Large intestine (tissue), 3 donors: Measurements from ENCODE around the gene WDR7. TPM values are rescaled to one million over a fixed set of nuclear protein-coding genes. Genes with fewer than 3 reads are reported as not detected.

Experiments
- DNase-seq, 2 donors: peaks; one replicate each; pipeline versions ENCODE4 v3.0.0 to v3.0.0-alpha.2; 2013
- H3K27ac ChIP-seq: one replicate; pipeline ENCODE4 v1.5.1; 2013; ENCODE audit warnings: low read length
- H3K27me3 ChIP-seq: 2 replicates; pipeline ENCODE4 v1.6.1; 2013; ENCODE audit warnings: low read length; ENCODE audit not compliant: control insufficient read depth, insufficient read depth
- H3K36me3 ChIP-seq: 2 replicates; pipeline ENCODE4 v1.6.1; 2013; ENCODE audit warnings: low read length; ENCODE audit not compliant: control insufficient read depth, insufficient read depth
- H3K4me1 ChIP-seq: one replicate; pipeline ENCODE4 v1.6.1; 2013; ENCODE audit warnings: low read length; ENCODE audit not compliant: control insufficient read depth, insufficient read depth
- H3K4me3 ChIP-seq: one replicate; pipeline ENCODE4 v1.5.1; 2013; ENCODE audit warnings: low read length
- H3K9me3 ChIP-seq: one replicate; pipeline ENCODE4 v1.6.1; 2013; ENCODE audit warnings: mild to moderate bottlenecking, low read depth, low read length, moderate library complexity; ENCODE audit not compliant: control insufficient read depth
- WGBS: methylation state at CpG from one replicate; pipeline ENCODE4 v1.1.5; 2013; ENCODE audit warnings: low lambda C conversion rate; ENCODE audit not compliant: insufficient coverage; 5-methylcytosine and 5-hydroxymethylcytosine counted together
- polyA plus RNA-seq: library from polyadenylated mRNA; unstranded; fragments of 120-200 nt; gene quantifications from one replicate; pipeline ENCODE4 v1.2.1, GENCODE V29; 2013

The WDR7 gene
- polyA plus RNA-seq, 1 donor = 9.0 TPM

DNA sequence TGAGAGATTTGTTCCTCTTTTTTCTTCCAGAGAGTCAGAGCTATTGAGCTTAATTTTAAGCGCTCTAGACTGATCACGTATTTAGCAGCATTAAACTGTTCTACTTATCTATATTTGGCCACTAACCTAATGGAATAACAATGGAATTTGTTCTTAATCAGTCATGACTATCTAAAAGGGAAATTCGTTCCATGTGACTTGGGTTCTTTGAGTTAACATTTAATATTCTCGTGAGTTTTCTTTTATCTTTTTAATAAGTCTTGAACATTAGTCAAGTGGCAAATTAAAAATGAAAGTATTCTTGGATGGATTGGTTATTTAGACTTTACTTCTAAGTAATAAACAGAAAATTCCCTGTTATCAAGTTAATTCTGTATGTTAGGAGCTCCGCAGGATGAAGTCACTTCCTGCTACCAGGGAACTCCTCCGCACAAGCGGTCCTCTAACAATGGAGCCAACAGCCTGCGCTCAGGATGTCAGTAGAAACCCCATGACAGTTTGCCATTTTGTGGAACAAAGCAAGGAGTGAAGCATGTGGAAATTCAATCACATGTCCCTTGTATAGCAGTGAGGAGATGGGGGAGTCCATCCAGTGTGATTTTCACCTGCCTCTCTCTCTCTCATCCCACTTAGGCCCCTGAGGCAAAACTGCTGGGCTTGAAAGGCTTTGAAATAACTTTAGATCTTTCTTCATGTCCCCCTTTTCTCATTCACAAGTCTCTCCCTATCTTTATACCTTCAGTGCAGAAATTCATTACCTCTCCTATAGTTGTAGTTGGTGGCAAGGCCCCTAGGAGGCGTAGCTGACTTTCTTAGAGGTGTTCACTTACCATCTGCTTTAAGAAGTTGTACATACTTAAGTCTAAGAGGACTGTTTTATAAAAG lies 138.1 kb downstream of the WDR7 start:
- H3K4me3 ChIP-seq = no peak overlapping the region
- no peak overlapping the region for H3K27ac ChIP-seq
- no peaks in the 10 kb centered on the region for H3K4me1 ChIP-seq
- peak; percentile 3 to 11 for DNase-seq
- peaks cover 1% of the 10 kb centered on the region for H3K36me3 ChIP-seq
- no peaks in the 10 kb centered on the region for H3K27me3 ChIP-seq
- no peaks in the 10 kb centered on the region for H3K9me3 ChIP-seq
- 100% methylated on average over 2 of the region's 9 CpGs for WGBS

DNA sequence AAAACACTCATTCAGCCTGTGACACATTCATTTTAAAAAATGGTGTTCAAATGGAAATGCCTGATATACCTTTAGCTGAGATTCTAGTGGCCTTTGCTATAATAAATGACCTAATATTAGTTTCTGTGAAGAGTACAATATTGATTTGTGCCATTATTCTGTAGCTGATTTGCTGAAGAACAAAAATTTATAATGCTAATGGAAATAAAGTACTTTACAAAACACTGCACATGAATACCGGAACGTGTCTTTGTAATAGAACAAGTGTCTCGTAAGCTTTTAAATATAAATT lies 138.7 kb downstream of the WDR7 start:
- no CpG with 5 or more reads among the region's 3 CpGs for WGBS
- no peak overlapping the region for H3K27ac ChIP-seq
- no peaks in the 10 kb centered on the region for H3K9me3 ChIP-seq

DNA sequence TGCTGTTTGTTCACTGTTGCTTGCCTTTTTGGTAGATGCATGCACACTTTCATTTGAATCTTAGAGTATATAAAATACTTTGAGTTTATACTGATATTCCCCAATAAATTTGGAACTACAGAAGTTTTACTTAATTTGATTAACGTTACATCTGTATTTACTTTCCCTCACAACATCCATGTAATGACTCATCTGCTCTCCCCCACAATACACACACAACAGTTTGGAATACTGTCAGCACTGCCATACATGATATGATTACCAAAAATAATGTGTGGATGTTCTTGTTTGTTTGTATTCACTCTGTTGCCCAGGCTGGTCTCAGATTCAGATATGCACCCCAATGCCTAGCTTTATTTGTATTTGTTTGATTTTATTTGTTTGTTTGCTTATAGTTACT lies 144.2 kb downstream of the WDR7 start:
- Histone ChIP-seq H3K36me3 (no peaks in the 10 kb centered on the region), H3K4me3 (no peak overlapping the region), H3K27me3 (no peaks in the 10 kb centered on the region), H3K9me3 (no peaks in the 10 kb centered on the region), H3K27ac (no peak overlapping the region), H3K4me1 (no peaks in the 10 kb centered on the region)
- WGBS = no CpG with 5 or more reads among the region's 1 CpG
- DNase-seq = no peak

More for the DNA sequence above, 138.7 kb downstream of the WDR7 start:
- no peak for DNase-seq
- H3K4me1 ChIP-seq = no peaks in the 10 kb centered on the region
- H3K4me3 ChIP-seq = no peak overlapping the region
- H3K27me3 ChIP-seq = no peaks in the 10 kb centered on the region
- H3K36me3 ChIP-seq = no peaks in the 10 kb centered on the region

DNA sequence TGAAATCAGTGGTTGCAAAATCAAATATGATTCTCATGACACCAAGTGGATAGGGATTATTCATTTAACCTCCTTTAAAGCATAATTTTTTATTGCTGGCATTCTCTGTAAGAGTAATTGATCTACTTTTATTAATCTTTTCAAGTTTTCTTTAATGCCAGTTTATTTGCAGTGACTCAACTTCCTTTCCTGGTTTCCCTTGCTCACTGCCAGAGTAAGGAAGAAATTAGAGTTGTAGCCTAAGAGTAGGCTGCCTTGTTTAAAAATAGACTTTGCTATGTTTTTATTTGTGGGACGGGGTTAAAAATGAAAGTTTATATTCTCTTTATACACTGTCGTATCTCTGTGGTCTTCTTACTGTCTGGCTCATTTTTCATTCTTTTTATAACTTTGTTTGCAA lies 148.6 kb downstream of the WDR7 start:
- WGBS = 75% methylated on average over 2 of the region's 2 CpGs
- no peaks in the 10 kb centered on the region for H3K27me3 ChIP-seq
- H3K4me3 ChIP-seq = no peak overlapping the region
- no peaks in the 10 kb centered on the region for H3K36me3 ChIP-seq
- H3K4me1 ChIP-seq = no peaks in the 10 kb centered on the region
- H3K9me3 ChIP-seq = no peaks in the 10 kb centered on the region
- no peak for DNase-seq
- H3K27ac ChIP-seq = no peak overlapping the region

DNA sequence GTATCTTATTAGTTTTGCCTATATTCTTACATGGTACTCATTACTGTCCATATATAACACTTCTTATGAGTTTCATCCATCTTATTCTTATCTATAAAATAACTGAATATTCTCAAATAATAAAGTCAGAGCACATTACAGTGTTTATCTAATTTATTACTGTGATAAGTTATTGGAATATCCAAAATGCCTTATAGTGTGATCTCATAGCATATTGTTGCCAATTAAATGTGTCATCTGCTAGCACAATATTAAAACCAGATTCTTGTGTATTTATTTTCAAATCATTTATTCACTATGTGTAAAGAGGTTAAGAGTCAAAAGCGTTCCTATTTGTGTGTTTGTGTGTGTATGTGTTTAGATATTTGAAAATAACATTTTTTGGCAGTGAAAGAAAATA lies 151.9 kb downstream of the WDR7 start:
- whole genome bisulfite sequencing = no CpG with 5 or more reads among the region's 1 CpG
- Histone ChIP-seq H3K27ac (no peak overlapping the region), H3K4me1 (no peaks in the 10 kb centered on the region), H3K36me3 (no peaks in the 10 kb centered on the region), H3K9me3 (no peaks in the 10 kb centered on the region), H3K4me3 (no peak overlapping the region), H3K27me3 (no peaks in the 10 kb centered on the region)
- no peak for DNase-seq

DNA sequence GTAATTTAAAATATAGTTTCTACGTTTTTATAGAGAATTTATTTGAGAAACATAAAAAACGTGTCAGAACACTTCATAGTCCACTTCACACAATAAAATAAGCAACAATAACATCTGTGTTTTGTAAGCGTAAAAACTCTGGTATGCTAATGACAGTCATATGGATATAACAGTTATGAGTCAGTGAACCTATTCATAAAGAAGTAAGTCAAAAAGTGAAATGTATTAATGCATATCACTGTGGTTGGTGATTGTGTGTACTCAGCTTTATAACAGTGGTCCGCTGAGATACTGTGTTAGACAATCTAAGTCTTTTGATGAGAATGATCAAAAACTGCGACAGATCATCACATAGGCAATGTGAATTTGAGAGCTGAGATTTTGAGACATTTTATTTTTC lies 153.2 kb downstream of the WDR7 start:
- H3K4me3 ChIP-seq = no peak overlapping the region
- H3K27ac ChIP-seq = no peak overlapping the region
- H3K9me3 ChIP-seq = no peaks in the 10 kb centered on the region
- H3K27me3 ChIP-seq = no peaks in the 10 kb centered on the region
- H3K4me1 ChIP-seq = no peaks in the 10 kb centered on the region
- 100% methylated on average over 1 of the region's 5 CpGs for WGBS
- DNase-seq = no peak
- no peaks in the 10 kb centered on the region for H3K36me3 ChIP-seq

DNA sequence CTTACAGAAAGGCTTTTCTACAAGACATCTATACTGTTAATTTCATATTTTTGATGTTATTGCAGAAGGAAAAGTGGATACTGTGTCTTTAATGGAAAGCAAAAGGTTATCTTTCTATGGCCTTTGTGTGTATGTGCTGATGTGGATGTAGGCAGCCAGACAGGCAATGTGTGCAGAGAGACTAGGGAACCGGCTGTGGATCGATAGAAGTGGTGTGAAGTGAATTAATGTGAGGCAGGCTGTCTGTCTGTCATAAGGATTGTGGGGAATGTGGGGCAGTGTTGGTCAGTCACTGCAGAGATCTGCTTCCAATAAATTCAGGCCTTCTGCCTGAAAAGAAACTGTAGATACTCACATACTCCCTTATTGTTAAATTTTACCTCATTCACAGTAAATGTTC lies 156.7 kb downstream of the WDR7 start:
- no CpG with 5 or more reads among the region's 2 CpGs for WGBS
- no peaks in the 10 kb centered on the region for H3K36me3 ChIP-seq
- H3K4me1 ChIP-seq = no peaks in the 10 kb centered on the region
- DNase-seq = no peak
- H3K9me3 ChIP-seq = no peaks in the 10 kb centered on the region
- H3K4me3 ChIP-seq = no peak overlapping the region
- no peaks in the 10 kb centered on the region for H3K27me3 ChIP-seq
- H3K27ac ChIP-seq = no peak overlapping the region

DNA sequence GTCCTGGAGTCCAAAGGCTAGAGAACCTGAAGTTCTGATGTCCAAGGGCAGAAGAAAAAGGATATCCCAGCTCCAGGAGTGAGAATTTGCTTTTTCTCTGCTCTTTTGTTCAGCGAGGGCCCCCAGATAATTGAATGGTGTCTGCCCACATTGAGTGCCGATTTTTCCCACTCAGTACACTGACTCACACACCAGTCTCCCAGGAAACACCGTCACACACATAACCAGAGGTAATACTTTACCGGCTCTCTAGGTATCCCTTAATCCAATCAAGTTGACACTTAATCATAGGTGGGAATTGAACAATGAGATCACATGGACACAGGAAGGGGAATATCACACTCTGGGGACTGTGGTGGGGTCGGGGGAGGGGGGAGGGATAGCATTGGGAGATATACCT lies 161.5 kb downstream of the WDR7 start:
- Histone ChIP-seq H3K9me3 (no peaks in the 10 kb centered on the region), H3K27ac (no peak overlapping the region), H3K27me3 (no peaks in the 10 kb centered on the region), H3K36me3 (no peaks in the 10 kb centered on the region), H3K4me3 (no peak overlapping the region), H3K4me1 (no peaks in the 10 kb centered on the region)
- no peak for DNase-seq
- no CpG with 5 or more reads among the region's 5 CpGs for WGBS

DNA sequence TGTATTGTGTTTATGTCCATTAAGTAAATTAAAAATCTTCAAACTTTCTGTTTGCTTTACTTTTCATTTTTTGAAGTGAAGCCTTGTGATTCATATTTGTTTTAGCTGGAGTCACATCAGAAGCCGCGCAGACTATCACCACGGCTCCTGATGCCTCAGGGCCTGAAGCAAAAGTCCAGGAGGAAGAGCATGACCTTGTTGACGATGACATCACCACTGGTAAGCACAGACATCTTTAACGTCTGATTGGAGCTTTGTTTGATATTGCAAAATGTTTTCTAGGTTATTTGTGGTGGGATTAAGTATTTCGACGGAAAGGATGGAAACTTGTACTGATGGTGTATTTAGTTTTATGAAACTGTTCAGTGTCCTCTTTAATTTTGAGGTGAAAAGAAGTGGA lies 164.8 kb downstream of the WDR7 start:
- Histone ChIP-seq H3K4me3 (no peak overlapping the region), H3K36me3 (no peaks in the 10 kb centered on the region), H3K9me3 (no peaks in the 10 kb centered on the region), H3K4me1 (no peaks in the 10 kb centered on the region), H3K27me3 (no peaks in the 10 kb centered on the region), H3K27ac (no peak overlapping the region)
- WGBS = 100% methylated on average over 2 of the region's 7 CpGs
- no peak for DNase-seq

DNA sequence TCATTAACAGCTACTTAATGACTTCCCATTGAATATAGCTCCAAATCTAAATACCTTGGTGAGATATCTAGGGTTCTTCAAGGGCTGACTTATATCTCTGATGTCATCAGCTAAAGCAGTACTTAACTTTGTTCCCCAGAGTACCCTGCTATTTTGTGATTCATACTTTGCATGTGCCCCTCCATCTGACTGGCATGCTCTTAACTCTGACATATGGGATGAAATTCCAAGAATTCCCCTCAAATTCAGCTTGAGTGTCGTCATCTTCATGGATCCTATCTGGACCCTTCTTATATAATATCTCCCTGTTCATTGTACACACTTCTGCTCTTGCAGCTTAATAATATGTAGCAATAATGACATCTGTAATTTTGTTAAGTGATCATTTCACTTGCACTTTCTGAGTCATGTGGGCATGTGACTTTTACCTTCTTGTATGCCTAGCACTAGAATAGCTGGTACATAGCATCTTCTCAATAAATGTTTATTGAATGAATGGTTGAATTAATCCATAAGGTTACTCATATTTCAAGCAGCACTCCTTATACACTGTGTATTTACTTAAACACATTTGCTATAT lies 172.9 kb downstream of the WDR7 start:
- no peak for DNase-seq
- Histone ChIP-seq H3K4me3 (no peak overlapping the region), H3K9me3 (no peaks in the 10 kb centered on the region), H3K27ac (no peak overlapping the region), H3K4me1 (no peaks in the 10 kb centered on the region), H3K36me3 (no peaks in the 10 kb centered on the region), H3K27me3 (no peaks in the 10 kb centered on the region)
- no CpG with 5 or more reads among the region's 1 CpG for WGBS

DNA sequence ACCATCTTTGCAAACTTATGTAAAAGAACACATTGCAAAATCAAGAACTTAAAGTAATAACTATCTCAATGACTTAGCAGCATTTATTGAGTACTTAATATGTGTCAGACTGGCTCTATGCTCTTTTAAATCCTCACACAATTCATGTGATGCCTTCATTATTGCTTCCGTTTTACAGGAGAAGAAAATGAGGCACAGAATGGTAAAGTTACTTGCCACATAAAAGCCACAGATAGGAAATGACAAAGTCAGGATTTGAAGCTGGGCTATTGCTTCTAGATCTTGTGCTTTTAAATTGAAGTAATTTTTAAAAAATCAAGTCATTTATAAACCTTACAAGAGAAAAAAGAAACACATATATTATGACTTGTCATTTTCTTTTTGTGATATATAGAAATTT lies 174.2 kb downstream of the WDR7 start:
- Histone ChIP-seq H3K4me1 (no peaks in the 10 kb centered on the region), H3K27ac (no peak overlapping the region), H3K36me3 (no peaks in the 10 kb centered on the region), H3K4me3 (no peak overlapping the region), H3K27me3 (no peaks in the 10 kb centered on the region), H3K9me3 (no peaks in the 10 kb centered on the region)
- DNase-seq = no peak
- WGBS = no CpG with 5 or more reads among the region's 1 CpG
